GM19324 (cell line): ENCODE measurements around the gene POU5F1.
"Not testable (repeated sequence)": the region's sequence is repeated elsewhere in the genome, so short reads cannot be mapped to it uniquely, and the experiment has no call there.

Source experiments
- ATAC-seq: cut with Tn5 transposase; IDR thresholded peaks from one replicate; pipeline ENCODE4 v1.9.1; 2021; ENCODE audit warnings: mild to moderate bottlenecking, moderate library complexity; ENCODE audit not compliant: unreplicated experiment, low FRiP score

The POU5F1 gene

DNA sequence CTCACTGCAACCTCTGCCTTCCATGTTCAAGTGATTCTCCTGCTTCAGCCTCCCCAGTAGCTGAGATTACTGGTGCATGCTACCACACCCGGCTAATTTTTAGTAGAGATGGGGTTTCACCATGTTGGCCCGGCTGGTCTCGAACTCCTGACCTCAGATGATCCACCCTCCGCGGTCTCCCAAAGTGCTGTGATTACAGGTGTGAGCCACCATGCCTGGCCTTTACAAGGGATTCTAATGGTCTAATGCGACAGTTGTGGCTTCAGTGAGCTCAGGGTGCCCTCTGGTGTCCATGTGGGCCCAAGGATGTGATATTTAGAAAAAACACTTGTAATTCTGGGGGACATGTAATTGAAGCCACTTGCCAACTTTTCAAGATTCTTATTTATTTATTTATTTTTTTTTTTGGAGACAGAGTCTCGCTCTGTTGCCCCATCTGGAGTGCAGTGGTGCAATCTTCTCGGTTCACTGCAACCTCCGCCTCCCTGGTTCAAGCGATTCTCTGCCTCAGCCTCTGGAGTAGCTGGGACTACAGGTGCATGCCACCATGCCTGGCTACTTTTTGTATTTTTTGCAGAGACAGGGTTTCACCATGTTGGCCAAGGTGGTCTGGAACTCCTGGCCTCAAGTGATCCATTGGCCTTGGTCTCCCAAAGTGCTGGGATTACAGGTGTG lies 22.1 kb upstream of the POU5F1 start:
- not testable (repeated sequence) for ATAC-seq

DNA sequence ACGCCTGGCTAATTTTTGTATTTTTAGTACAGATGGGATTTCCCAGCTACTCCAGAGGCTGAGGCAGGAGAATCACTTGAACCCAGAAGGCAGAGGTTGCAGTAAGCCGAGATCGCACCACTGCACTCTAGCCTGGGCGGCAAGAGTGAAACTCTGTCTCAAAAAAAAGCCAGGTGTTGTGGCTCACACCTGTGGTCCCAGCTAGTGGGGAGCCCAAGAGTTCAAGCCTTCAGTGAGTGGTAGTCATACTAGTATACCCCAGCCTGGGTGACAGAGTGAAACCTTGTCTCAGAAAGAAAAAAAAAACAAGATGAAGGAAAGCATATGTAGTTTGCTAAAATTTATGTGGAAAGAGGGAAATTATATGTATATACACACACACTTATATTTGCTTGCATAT lies 20.0 kb upstream of the POU5F1 start:
- ATAC-seq = peak; percentile 45

DNA sequence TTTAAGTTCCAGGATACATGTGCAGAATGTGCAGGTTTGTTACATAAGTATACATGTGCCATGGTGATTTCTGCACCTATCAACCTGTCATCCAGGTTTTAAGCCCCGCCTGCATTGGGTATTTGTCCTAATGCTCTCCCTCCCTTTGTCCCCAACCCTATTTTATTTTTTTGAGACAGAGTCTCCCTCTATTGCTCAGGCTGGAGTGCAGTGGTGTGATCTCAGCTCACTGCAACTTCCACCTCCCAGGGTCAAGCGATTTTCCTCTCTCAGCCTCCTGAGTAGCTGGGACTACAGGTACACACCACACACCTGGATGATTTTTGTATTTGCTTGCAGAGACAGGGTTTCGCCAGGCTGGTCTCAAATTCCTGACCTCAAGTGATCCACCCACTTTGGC lies 18.7 kb upstream of the POU5F1 start:
- ATAC-seq = not testable (repeated sequence)

DNA sequence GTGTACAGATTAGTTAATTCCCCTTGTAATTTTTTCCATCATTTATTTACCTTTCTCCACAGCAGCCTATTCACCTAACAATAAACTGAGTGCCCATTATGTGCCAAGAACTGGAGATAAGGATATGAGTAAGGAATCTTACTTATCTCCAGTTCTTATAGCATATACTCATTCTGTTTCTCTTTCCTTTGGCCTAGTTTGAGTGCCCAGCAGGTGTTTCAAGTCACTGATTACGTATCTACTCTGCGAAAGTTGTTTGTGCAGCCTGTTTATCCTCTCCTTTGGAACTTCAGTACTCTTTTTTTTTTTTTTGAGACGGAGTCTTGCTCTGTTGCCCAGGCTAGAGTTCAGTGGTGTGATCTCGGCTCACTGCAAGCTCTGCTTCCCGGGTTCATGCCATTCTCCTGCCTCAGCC lies 17.3 kb upstream of the POU5F1 start:
- no peak for ATAC-seq

DNA sequence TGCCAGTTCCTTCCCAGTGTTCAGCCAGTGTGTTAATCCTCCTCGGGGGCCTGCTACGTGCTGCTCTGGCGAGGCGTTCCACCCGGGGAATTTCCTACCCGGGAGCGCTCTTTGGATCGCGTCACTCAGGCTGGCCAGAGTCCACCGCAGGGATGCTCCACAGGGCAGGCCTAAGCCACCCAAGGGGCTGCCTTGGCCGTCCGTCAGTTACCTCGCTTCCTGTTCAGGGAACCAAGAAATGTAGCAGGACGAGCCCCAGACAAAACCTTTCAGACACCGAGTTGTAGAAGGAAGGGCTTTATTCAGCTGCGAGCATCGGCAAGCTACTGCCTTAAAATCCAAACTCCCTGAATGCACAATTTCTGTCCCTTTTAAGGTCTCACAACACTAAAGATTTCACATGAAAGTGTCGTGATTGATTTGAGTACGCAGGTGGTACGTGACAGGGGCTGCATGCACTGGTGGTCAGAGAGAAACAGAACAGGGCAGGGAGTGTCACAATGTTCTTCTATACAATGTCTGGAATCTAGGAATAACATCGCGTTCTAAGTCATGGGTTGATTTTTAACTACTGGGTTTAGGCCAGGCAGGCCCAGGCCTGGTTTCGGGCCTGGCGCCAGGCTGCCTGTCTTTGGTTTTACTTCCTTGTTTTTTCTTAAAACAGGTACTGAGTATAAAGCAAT lies 15.7 kb upstream of the POU5F1 start:
- no peak for ATAC-seq

DNA sequence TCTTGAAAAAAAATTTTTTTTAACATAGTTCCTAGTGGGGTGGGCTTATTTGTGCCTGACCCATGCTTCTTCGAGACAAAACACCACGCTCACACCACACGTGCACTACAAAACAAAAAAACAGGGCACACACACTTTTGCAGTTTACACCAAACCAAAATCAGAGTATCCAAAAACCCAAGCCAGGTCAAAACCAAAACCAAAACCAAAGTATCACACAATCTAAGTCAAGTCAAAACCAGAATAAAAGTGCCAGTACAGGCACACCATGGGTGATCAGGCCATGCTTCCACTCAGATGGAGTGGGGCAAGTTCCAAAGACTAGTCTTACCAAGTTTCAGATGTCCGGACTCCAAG lies 15.2 kb upstream of the POU5F1 start:
- not testable (repeated sequence) for ATAC-seq

DNA sequence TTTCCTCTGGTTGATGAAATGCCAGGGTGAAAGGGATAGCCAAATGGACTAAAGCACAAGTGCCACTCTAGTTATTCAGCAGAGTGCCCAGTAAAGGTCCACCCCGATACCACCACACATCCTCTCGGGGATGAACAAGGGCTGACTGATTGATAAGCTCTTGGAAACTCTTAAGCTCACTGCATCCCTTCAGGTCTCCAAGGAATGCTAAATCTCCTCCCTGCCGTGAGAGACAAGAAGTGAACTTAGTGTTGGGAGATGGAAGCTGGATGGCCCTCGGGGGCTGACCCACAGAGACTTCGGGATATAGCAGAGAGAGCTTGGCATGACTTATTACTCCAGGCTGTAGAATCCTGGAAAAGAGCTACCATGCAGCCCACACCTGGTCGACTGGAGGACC lies 13.4 kb upstream of the POU5F1 start:
- not testable (repeated sequence) for ATAC-seq

DNA sequence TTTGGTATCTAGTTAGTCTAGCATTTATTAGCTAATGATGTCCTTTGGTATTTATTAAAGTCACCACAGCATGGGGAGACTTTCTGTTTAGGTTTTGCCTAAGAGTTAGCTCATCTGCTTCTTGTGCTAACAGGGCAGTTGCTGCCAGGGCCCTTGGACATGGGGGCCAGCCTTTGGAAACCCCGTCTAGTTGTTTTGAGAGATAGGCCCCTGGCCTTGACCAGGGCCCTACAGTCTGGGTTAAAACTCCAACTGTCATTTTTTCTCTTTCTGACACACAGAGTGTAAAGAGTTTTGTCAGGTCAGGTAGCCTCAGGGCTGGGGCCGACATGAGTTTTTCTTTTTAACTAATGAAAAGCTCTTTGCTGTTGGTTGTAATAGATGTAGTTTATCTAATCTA lies 12.8 kb upstream of the POU5F1 start:
- ATAC-seq = not testable (repeated sequence)

DNA sequence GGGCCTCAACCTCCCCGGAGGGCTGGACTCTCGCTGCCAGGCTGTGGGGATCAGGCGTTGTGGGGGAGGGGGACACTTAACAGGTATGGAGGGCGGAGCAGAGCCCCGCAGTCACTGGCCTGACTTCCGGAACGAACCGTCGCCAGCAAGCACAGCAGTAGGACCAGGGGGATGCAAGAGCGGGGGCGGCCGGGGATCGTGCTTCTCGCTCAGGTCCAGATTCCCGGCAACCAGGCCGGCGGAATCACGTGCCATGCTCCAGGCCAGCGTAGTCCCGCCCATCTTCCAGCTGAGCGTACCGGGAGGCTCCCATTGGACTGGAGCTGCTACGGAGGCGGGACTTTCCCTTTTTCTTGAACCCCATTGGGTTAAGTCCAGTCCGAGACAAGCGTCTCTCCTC lies 10.0 kb upstream of the POU5F1 start:
- ATAC-seq = peak; percentile 97

DNA sequence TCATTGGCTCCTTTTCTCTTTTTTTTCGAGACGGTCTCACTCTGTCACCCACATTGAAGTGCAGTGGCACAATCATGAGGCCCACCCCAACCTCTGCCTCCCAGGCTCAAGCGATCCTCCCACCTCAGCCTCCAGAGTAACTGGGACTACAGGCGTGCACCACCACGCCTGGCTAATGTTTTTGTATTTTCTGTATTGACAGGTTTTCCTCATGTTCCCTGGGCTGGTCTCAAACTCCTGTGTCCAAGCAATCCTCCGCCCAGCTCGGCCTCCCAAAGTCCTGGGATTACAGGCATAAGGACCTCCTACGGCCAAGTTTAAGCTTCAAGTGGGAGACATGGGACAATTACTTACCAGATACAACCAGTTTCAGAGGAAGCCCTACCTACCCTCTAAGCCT lies 9.4 kb upstream of the POU5F1 start:
- ATAC-seq = no peak

DNA sequence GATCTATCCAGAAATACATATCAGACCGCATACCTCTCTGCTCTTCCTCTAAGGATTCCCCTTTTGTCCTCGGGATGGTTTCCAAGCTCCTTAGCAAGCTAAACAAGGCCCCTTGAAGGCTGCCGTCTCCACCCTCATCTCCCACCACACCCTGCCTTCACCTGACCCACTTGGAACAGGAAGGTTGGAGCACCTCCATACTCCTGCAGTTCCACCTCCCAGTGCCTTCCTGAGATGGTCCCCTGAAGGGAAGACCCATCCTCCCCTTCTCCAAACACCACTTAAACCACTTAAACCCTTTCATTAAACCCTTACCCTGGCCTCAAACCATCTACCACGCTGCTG lies 8.5 kb upstream of the POU5F1 start:
- no peak for ATAC-seq

DNA sequence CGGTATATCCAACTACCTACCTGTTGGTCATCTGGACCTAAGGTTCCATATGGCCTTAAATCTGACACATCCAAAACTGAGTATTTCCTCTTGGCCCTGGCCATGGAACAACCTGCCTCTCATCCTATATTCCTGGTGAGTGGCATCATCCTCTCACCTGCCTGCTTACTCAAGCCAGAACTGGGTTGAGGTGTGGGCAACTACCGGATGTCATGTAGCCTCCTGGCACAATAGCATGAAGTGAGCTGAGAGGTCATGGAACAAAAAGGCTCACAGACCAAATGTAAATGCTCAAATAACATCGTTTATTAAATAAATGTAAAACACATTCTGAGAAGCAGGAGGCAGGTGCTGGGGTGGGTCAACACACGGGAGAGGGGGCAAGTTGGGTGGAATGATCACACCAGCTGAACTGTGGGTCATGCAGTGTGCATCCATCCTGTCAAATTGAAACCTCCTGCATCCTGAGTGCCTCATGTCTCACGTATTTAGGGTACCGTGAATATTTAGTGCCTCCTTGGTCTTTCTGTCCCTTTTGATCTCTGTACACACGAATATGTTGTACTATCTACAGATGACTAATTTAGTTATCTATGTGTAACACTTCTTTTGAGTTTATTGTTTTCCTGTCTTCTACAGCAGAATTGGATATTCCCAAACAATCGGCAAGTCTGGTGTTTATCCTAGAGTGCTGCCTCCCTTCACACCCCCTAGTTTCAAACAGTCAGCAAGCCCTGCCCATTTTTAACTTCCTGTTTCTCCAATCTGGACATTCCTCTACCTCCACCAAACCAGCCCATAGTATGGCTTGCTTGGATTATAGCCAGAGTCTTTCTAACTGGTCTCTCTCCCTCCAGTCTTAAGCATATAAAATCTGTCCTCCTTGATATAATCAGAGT lies 7.9 kb upstream of the POU5F1 start:
- no peak for ATAC-seq

DNA sequence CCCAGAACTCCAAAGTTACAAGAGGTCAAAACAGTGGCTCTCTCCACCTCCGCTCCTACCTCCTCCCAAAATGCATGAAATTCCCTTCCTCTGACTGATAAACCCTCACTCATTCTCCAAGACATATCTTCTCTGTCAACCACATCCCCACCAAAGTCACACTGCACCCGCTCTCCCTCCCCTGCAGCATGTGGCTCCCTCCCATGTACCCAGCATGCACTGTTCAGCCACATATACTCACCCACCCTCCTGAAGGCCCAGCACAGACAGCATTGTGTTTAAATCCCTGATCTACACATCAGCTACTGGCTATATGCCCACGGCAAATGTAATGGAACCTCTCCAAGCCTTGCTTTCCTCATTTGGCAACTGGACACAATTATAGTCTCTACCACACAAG lies 5.5 kb upstream of the POU5F1 start:
- ATAC-seq = no peak

DNA sequence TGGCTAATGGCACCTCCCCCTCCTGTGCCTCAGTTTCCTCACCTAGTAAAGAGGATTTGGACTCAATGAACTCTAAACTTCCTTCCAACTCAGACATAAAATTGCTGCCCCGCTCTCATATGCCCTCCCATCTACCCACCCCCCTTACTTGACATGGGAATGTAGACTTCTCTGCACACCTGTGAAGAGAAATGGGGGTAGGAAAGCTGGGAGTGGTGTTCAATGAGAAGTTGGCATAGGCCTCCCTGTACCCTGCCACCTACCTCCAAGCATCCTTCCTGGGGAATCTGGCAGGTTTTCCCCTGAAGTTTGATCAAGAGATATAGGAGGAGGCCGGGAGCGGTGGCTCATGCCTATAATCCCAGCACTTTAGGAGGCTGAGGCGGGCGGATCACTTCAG lies 3.9 kb upstream of the POU5F1 start:
- no peak for ATAC-seq

DNA sequence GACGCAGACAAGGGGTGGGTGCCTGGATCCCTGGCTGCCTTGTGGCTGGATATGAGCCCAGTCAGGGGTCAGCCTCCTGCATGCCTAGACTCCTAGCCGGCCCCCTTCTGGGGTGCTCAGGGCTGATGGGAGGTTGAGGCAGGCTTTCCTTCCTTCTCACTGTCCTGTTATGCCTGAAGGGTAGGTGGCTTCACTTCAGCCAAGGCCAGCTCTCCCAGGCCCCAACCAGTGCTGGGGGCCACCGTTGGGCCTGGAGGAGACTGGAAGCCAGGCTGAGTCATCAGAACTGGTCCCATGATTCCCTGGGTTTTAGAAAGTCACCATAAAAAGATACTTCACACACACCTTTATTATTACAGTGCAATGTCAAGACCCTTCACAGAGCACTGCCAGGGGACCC lies 2.9 kb upstream of the POU5F1 start:
- no peak for ATAC-seq

DNA sequence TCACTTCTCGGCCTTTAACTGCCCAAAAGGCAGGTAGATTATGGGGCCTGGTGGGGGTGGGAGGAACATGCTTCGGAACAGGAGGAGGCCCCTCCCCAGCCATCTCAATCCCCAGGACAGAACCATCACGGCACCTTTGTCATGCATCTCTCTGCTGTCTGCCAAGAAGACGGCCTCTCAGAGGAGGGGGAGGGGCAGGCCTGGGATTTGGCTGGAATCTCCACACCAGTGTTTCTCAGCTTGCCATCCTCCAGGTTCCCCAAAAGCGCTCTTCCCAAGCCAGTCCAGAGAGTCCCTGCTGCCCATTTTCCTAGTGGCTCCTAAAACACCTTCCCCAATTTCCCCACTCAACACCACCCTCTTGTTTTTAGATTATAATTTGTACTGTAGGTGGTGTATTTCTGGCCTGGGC lies 2.5 kb upstream of the POU5F1 start:
- no peak for ATAC-seq

DNA sequence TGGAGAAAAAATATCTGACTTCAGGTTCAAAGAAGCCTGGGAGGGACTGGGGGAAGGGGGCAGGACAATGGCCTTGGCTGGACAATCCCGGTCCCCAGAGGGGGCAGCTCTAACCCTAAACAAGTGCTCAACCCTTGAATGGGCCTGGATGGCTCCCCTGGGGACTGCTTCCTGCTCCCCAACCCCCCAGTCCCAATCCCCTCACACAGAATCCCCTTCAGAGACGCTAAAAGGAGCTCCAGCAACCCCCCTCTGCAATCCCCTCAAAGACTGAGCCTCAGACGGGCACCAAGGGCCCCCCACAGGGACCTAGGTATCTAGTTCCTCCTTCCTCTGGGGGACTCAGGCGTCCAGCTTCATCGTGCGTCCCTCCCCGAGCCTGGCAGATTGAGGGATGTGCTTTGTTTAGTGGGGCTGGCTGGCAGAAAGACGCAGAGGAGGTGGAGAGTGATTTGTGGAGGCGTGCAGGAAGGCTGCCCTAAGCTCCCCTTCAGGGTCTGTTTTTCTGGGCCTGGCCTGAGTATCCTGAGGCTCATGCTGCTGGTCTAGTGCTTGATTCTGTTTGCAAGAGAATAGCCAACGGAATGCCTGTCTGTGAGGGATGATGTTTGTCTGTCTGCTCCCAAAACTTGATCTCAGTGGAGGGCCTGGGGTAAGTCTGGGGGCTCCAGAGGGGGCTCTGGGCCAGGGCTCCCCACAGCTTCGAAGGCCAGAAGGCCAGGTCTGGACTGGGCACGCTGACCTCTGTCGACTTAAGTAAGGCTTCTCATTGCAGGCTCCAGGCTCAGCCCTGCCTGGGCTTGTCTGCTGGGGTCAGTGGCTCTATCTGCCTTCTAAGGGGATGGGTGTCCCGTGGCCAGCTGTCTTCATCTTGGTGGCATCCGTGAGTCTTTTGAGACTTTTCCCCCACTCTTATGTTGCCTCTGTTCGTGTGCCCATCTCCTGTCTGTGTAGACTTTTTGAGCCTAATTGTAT lies 1.7 kb upstream of the POU5F1 start:
- no peak for ATAC-seq

DNA sequence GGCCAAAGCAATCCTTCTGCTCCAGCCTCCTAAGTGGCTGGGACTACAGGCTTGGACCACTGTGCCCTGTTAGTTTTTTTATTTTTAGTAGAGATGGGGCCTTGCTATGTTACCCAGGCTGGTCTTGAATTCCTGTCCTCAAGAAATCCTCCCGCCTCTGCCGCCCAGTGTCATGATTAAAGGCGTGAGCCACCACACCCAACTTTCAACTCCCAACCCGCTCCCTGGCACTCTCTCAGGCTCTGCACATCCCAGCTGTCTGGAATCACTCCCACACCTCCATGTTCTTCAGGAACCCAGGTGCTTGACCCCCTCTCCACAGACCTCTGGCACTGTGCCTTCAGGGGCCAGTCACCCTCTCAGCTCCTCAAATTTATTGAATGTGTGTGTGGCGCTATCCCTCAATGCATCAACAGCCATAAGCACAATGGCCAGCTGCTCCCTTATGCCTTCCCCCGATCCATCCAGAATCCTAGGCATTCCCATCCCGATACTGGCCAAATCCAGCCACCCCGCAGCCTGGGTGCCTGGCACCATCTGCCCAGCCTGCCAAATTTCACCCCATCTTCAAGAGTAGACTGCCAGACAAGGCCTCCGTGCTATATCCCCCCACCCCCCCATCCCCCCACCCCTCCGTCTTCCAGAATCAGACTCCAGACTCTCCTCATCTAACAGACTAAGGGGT lies 647 bp upstream of the POU5F1 start:
- no peak for ATAC-seq

DNA sequence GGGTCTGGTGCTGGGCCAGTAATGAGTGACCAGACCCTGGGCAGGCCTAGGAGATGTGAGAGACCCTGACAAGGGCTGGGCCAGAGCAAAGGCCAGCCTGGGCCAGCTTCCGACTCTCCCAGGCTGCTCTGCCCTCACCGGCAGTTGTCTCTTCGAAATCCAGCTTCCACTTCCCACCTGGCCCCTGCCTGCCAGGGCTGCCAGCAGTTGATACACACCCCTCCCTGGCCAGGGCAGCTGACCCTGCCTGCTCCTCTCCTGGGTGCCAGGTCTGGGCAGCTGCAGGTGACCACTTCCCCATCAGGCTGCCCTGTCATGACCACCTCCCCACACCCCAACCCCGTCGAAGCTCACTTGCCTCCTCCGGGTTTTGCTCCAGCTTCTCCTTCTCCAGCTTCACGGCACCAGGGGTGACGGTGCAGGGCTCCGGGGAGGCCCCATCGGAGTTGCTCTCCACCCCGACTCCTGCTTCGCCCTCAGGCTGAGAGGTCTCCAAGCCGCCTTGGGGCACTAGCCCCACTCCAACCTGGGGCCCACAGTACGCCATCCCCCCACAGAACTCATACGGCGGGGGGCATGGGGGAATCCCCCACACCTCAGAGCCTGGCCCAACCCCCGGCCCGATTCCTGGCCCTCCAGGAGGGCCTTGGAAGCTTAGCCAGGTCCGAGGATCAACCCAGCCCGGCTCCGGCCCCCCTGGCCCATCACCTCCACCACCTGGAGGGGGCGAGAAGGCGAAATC lies 453 bp downstream of the POU5F1 start:
- ATAC-seq = not testable (repeated sequence)
